ACC112 (cell line): ENCODE measurements around the gene CYTH1.

Source experiments
- H2AFZ ChIP-seq: fragments of 200-600 bp; sonication (generic); one replicate; pipeline ENCODE4 v1.6.0; 2017; ENCODE audit warnings: antibody characterized with exemption, low read length; ENCODE audit not compliant: unreplicated experiment
- H3K27ac ChIP-seq: fragments of 200-600 bp; sonication (generic); 2 replicates; pipeline ENCODE4 v1.5.1; 2014; ENCODE audit warnings: low read depth, mild to moderate bottlenecking, antibody characterized with exemption, low read length, moderate library complexity
- H3K27me3 ChIP-seq: fragments of 200-600 bp; sonication (generic); 2 replicates; pipeline ENCODE4 v1.6.1; 2014; ENCODE audit warnings: mild to moderate bottlenecking, antibody characterized with exemption, low read length, moderate library complexity, mixed read lengths; ENCODE audit not compliant: insufficient read depth
- H3K36me3 ChIP-seq: fragments of 200-600 bp; sonication (generic); 2 replicates; pipeline ENCODE4 v1.6.1; 2016; ENCODE audit warnings: mild to moderate bottlenecking, antibody characterized with exemption, low read length, moderate library complexity, mixed read lengths; ENCODE audit not compliant: insufficient read depth
- H3K4me1 ChIP-seq: fragments of 200-600 bp; sonication (generic); one replicate; pipeline ENCODE4 v1.6.1; 2016; ENCODE audit warnings: low read length, mixed read lengths; ENCODE audit not compliant: insufficient read depth, unreplicated experiment, control insufficient read depth
- H3K4me3 ChIP-seq: fragments of 200-600 bp; sonication (generic); 2 replicates; pipeline ENCODE4 v1.5.1; 2014; ENCODE audit warnings: mild to moderate bottlenecking, low read depth, low read length
- H3K79me2 ChIP-seq: fragments of 200-600 bp; sonication (generic); one replicate; pipeline ENCODE4 v1.6.0; 2016; ENCODE audit warnings: low read length; ENCODE audit not compliant: control insufficient read depth, unreplicated experiment, insufficient read depth

The CYTH1 gene

DNA sequence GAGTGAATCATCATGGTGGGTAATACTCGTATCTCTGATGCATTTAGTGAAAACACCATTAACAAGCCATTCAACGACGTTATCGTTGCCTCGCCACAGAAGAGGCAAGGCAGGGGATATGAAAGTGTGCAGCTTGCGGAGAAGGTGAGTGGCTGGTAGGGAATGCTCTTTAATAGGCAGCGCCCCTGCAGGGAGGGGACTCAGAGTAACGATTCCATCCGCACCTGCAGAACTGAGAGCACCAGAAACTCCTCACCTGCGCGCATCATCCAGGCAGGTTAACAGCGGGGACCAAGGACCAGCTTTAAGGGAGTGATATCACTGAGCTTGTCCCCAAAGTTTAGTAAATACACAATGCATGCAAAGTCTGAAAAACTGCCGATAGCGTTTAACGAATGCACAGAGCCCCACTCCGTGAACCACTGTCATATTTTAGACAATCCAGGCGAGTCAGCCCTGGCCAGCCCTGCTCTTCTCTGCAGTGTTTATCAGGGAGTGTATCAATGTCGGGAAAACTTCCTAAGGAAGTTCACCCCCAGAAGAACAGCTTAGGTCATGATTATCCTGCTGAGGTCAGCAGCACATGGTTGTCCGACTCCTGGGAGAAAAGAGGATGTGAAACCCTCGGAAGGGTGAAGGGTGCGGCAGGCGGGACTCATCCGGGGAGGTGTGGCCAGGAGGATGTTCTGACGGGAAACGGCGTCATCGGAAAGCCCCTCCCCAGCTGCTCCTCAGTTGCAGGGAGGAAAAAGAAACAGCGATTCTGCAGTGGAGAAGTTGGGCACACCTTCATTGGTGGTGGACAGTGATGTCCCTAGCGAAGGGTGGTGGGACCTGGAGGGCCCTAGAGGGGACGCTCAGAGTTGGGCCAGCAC lies 136.4 kb downstream of the CYTH1 start:
- peaks cover 3% of the 10 kb centered on the region for H3K4me1 ChIP-seq
- H3K27ac ChIP-seq: no peak overlapping the region
- H3K27me3 ChIP-seq: no peaks in the 10 kb centered on the region; the same call in 1 of the 2 replicates
- peak overlapping the region; percentile 1; the same call in 1 of the 2 replicates for H3K4me3 ChIP-seq
- H3K79me2 ChIP-seq: no peaks in the 10 kb centered on the region
- peak overlapping the region; percentile 3 for H2AFZ ChIP-seq
- H3K36me3 ChIP-seq: no peaks in the 10 kb centered on the region

- Histone ChIP-seq H2AFZ (no peak overlapping the region), H3K27me3 (no peaks in the 10 kb centered on the region; the same call in 1 of the 2 replicates), H3K36me3 (no peaks in the 10 kb centered on the region), H3K4me3 (no peak overlapping the region), H3K79me2 (no peaks in the 10 kb centered on the region), H3K4me1 (peaks cover 3% of the 10 kb centered on the region), H3K27ac (no peak overlapping the region)
Observed at GRCh38 chr17:78644931-78645351, 137.1 kb downstream of the CYTH1 start.

DNA sequence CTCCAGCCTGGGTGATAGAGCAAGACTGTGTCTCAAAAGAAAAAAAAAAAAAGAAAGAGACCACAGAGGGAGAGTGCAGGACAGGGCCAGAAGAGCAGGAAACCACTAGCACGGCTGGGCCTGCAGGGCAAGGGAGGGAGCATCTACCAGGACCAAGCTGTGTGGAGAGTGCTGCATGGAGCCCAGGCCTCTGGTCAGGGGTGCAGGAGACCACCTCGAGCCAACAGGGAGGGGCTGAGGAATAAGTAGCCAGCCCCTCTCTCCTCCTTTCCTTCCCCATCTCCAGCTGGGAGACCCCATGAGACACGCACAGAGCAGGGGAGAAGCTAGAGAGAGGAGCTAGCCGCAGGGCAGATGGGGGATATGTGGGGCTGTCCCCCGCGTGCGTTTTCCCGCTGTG lies 137.8 kb downstream of the CYTH1 start:
- no peak overlapping the region for H2AFZ ChIP-seq
- no peak overlapping the region for H3K27ac ChIP-seq
- H3K27me3 ChIP-seq: no peaks in the 10 kb centered on the region

DNA sequence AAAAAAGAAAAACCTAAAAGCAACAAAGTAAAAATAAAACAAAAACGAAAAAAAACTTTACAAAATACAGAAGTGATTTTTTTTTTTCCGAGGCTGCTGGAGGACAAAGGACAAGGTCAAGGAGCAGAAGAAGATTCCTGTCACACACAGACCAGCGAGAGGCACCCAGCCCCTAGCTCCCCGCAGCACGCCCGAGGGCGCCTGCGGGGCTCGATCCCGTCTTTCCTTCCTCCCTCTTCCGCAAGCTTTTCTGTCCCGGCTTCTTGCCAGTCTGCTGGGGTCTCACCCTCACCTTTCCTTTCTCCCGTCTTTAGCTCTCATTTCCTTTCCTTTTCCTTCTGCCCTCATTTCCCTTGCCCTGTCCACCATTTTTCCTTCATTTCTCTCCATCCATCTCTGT lies 138.7 kb downstream of the CYTH1 start:
- Histone ChIP-seq H3K79me2 (no peaks in the 10 kb centered on the region), H3K27ac (no peak overlapping the region), H3K4me3 (no peak overlapping the region), H3K4me1 (peaks cover 3% of the 10 kb centered on the region), H2AFZ (no peak overlapping the region), H3K27me3 (no peaks in the 10 kb centered on the region), H3K36me3 (no peaks in the 10 kb centered on the region)

More for the DNA sequence above, 137.8 kb downstream of the CYTH1 start:
- Histone ChIP-seq H3K4me1 (peaks cover 3% of the 10 kb centered on the region), H3K79me2 (no peaks in the 10 kb centered on the region), H3K36me3 (no peaks in the 10 kb centered on the region), H3K4me3 (no peak overlapping the region)

DNA sequence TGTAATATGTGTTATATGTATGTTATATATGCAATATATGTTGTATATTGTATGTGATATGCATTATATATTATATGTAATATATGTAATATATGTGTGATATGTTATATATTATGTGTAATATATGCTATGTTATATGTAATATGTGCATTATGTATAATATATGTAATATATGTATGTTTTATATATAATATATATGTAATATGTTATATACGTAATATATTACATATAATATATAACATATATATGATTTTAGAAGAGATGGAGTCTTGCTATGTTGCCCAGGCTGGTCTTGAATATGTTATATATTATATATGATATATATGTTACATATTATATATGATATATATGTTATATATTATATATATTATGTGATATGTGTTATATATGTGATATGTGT lies 139.4 kb downstream of the CYTH1 start:
- H3K4me1 ChIP-seq: peaks cover 3% of the 10 kb centered on the region
- H3K4me3 ChIP-seq: no peak overlapping the region
- no peak overlapping the region for H2AFZ ChIP-seq
- H3K27ac ChIP-seq: no peak overlapping the region
- H3K79me2 ChIP-seq: no peaks in the 10 kb centered on the region
- no peaks in the 10 kb centered on the region for H3K36me3 ChIP-seq
- no peaks in the 10 kb centered on the region for H3K27me3 ChIP-seq

GRCh38 chr17:78641666-78642065 lies 140.4 kb downstream of the CYTH1 start:
- Histone ChIP-seq H3K27me3 (peaks cover 6% of the 10 kb centered on the region; the same call in 1 of the 2 replicates), H2AFZ (no peak overlapping the region), H3K4me3 (no peak overlapping the region), H3K79me2 (no peaks in the 10 kb centered on the region), H3K4me1 (peaks cover 3% of the 10 kb centered on the region), H3K36me3 (no peaks in the 10 kb centered on the region), H3K27ac (no peak overlapping the region)

DNA sequence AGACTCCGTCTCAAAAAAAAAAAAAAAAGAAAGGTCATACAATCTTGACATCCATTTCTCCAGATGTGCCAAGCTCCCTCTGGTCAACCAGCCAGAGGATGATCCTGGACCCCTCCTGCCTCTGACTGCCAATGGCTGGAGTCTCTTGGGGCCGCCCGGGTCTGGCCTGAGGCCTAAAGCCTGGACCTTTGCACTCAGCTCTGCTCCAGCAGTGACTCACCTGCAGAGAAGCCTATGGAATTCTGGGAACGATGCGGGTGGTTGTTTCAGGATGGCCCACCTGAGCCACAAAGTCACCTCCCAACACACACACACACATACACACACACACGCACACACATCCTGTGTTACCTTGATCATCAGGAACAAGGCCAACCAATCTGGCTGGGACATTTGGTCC lies 140.8 kb downstream of the CYTH1 start:
- Histone ChIP-seq H3K27me3 (peaks cover 6% of the 10 kb centered on the region; the same call in 1 of the 2 replicates), H2AFZ (no peak overlapping the region), H3K36me3 (no peaks in the 10 kb centered on the region), H3K79me2 (no peaks in the 10 kb centered on the region), H3K4me1 (peaks cover 3% of the 10 kb centered on the region), H3K27ac (no peak overlapping the region), H3K4me3 (no peak overlapping the region)

DNA sequence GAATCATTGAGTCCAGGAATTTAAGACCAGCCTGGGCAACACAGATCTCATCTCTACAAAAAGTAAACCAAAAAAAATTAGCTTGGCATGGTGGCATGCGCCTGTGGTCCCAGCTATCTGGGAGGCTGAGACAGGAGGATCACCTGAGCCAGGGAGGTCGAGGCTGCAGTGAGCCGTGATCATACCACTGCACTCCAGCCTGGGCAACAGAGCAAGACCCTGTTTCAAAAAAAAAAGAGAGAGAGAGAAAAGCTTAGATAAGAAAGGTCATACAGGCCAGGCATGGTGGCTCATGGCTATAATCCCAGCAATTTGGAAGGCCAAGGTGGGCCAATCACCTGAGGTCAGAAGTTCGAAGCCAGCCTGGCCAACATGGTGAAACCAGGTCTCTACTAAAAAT lies 141.4 kb downstream of the CYTH1 start:
- Histone ChIP-seq H3K27me3 (peaks cover 6% of the 10 kb centered on the region; the same call in 1 of the 2 replicates), H2AFZ (no peak overlapping the region), H3K27ac (no peak overlapping the region), H3K4me1 (no peaks in the 10 kb centered on the region), H3K36me3 (no peaks in the 10 kb centered on the region), H3K4me3 (no peak overlapping the region), H3K79me2 (no peaks in the 10 kb centered on the region)

- Histone ChIP-seq H3K27ac (no peak overlapping the region), H3K79me2 (no peaks in the 10 kb centered on the region), H3K4me1 (no peaks in the 10 kb centered on the region), H3K27me3 (peaks cover 6% of the 10 kb centered on the region; the same call in 1 of the 2 replicates), H3K36me3 (no peaks in the 10 kb centered on the region), H2AFZ (no peak overlapping the region), H3K4me3 (no peak overlapping the region)
Observed at GRCh38 chr17:78637643-78638420, 144.2 kb downstream of the CYTH1 start.

- no peak overlapping the region for H2AFZ ChIP-seq
- no peaks in the 10 kb centered on the region for H3K4me1 ChIP-seq
- H3K27ac ChIP-seq: no peak overlapping the region
- H3K79me2 ChIP-seq: no peaks in the 10 kb centered on the region
- peaks cover 6% of the 10 kb centered on the region; the same call in 1 of the 2 replicates for H3K27me3 ChIP-seq
- H3K36me3 ChIP-seq: no peaks in the 10 kb centered on the region
- no peak overlapping the region for H3K4me3 ChIP-seq
Observed at GRCh38 chr17:78637146-78637545, 144.9 kb downstream of the CYTH1 start.
